B cell (primary cell): ENCODE measurements around the gene SASH1. TPM values are rescaled to one million over a fixed set of nuclear protein-coding genes. Genes with fewer than 3 reads are reported as not detected.

Source experiments
- ATAC-seq: fragments of 200-7000 bp; cut with Tn5 transposase; one replicate; pipeline ENCODE4 v1.10.0; 2021; ENCODE audit warnings: low read depth, mild to moderate bottlenecking, moderate number of reproducible peaks, moderate library complexity
- CTCF ChIA-PET: fragments of 350-600 bp; sonication (Branson Sonifier 250); formaldehyde crosslinking; loops from one replicate; lab custom pipeline; 2021; ENCODE audit warnings: antibody characterized with exemption, inconsistent platforms; lab: Charles Lee
- POLR2A ChIA-PET: fragments of 350-600 bp; sonication (Branson Sonifier 250); formaldehyde crosslinking; loops from one replicate; lab custom pipeline; 2021; ENCODE audit warnings: antibody characterized with exemption; lab: Charles Lee
- DNase-seq: peaks from one replicate; pipeline ENCODE4 v3.0.0; 2013
- H2AFZ ChIP-seq: 2 replicates; pipeline ENCODE4 v1.6.1; 2012; ENCODE audit warnings: mild to moderate bottlenecking, low read depth, low read length; ENCODE audit not compliant: insufficient read depth, poor library complexity, severe bottlenecking
- H3K27ac ChIP-seq, 2 donors: 1 replicate in 1 of 2; 2 replicates in 1 of 2; pipeline ENCODE4 v1.5.1; 2012 to 2013; ENCODE audit warnings: low read length in 2 of 2, mild to moderate bottlenecking in 2 of 2, moderate library complexity in 1 of 2
- H3K27me3 ChIP-seq, 4 experiments: fragments of 200-600 bp in 1 of 4; sonication (generic) in 1 of 4; replicated peaks in 1 of 4; 1 replicate in 2 of 4; 2 replicates in 2 of 4; pipeline versions ENCODE4 v1.6.1 to v1.7.0; 2013 to 2016; ENCODE audit warnings: low read length in 3 of 4, mild to moderate bottlenecking in 2 of 4, mixed read lengths in 1 of 4, moderate library complexity in 1 of 4; ENCODE audit not compliant: insufficient read depth in 4 of 4, control insufficient read depth in 3 of 4; ENCODE audit errors: control extremely low read depth in 1 of 4
- H3K36me3 ChIP-seq, 2 experiments: replicated peaks in 1 of 2; 1 replicate in 1 of 2; 2 replicates in 1 of 2; pipeline versions ENCODE4 v1.6.1 to v1.7.1; 2013; ENCODE audit warnings: low read length in 1 of 2; ENCODE audit not compliant: insufficient read depth in 2 of 2, control insufficient read depth in 1 of 2; ENCODE audit errors: control extremely low read depth in 1 of 2, extremely low read depth in 1 of 2
- H3K4me1 ChIP-seq, 2 donors: fragments of 200-600 bp in 1 of 2; sonication (generic) in 1 of 2; 1 replicate in 1 of 2; 2 replicates in 1 of 2; pipeline versions ENCODE4 v1.5.1 to v1.6.1; 2013 to 2017; ENCODE audit warnings: low read length in 2 of 2; ENCODE audit not compliant: control insufficient read depth in 2 of 2, insufficient read depth in 2 of 2
- H3K4me2 ChIP-seq: replicated peaks from 2 replicates; pipeline ENCODE3; 2012; ENCODE audit warnings: mild to moderate bottlenecking, low read depth, low read length; ENCODE audit not compliant: poor library complexity, severe bottlenecking
- H3K4me3 ChIP-seq, 5 experiments: fragments of 200-600 bp in 1 of 5; sonication (generic) in 1 of 5; 1 replicate in 3 of 5; 2 replicates in 2 of 5; pipeline versions ENCODE4 v1.5.1 to v1.7.0; 2011 to 2016; ENCODE audit warnings: low read length in 4 of 5, mild to moderate bottlenecking in 4 of 5, low read depth in 2 of 5, control low read depth in 1 of 5, moderate library complexity in 1 of 5; ENCODE audit not compliant: insufficient read depth in 1 of 5; ENCODE audit errors: control extremely low read depth in 1 of 5, extremely low read depth in 1 of 5
- H3K79me2 ChIP-seq: fragments of 200-600 bp; sonication (generic); one replicate; pipeline ENCODE4 v1.6.0; 2016; ENCODE audit warnings: low read length; ENCODE audit not compliant: control insufficient read depth, insufficient read depth
- H3K9ac ChIP-seq: fragments of 200-600 bp; sonication (generic); 2 replicates; pipeline ENCODE4 v1.6.1; 2017; ENCODE audit warnings: mild to moderate bottlenecking, low read length, moderate library complexity
- H3K9me3 ChIP-seq, 3 donors: one replicate each; pipeline versions ENCODE4 v1.6.1 to v1.7.1; 2013; ENCODE audit warnings: low read length in 2 of 3; ENCODE audit not compliant: control insufficient read depth in 2 of 3, insufficient read depth in 1 of 3; ENCODE audit errors: control extremely low read depth in 1 of 3
- H4K20me1 ChIP-seq: 2 replicates; pipeline ENCODE4 v1.6.0; 2012; ENCODE audit warnings: mild to moderate bottlenecking, low read length; ENCODE audit not compliant: insufficient read depth, control insufficient read depth, poor library complexity, severe bottlenecking
- H3K27ac Mint-ChIP-seq: one replicate; pipeline ENCODE4 v1.8.0; 2021; ENCODE audit warnings: mixed read lengths
- H3K27me3 Mint-ChIP-seq: one replicate; pipeline ENCODE4 v1.8.0; 2021; ENCODE audit warnings: mixed read lengths
- H3K4me1 Mint-ChIP-seq: one replicate; pipeline ENCODE4 v1.8.0; 2021; ENCODE audit warnings: mixed read lengths
- H3K4me3 Mint-ChIP-seq: one replicate; pipeline ENCODE4 v1.8.0; 2021; ENCODE audit warnings: mixed read lengths
- H3K9me3 Mint-ChIP-seq: one replicate; pipeline ENCODE4 v1.8.0; 2022; ENCODE audit warnings: mixed read lengths; ENCODE audit not compliant: insufficient read depth
- EZH2 ChIP-seq: IDR thresholded peaks from 2 replicates; pipeline ENCODE4 v1.6.1; 2012; ENCODE audit warnings: borderline replicate concordance, low read depth, mild to moderate bottlenecking, moderate library complexity, low read length; ENCODE audit not compliant: insufficient read depth, poor library complexity, severe bottlenecking
- WGBS: methylation state at CpG from one replicate; pipeline ENCODE4 v1.1.5; 2013; ENCODE audit warnings: missing lambda C conversion rate; ENCODE audit not compliant: insufficient coverage; 5-methylcytosine and 5-hydroxymethylcytosine counted together
- intact Hi-C: fragments of 100-400 bp; cut with micrococcal nuclease; formaldehyde crosslinking; loops from one replicate; pipeline ENCODE4 v1.10.0; 2022
- polyA plus RNA-seq: library from polyadenylated mRNA; depleted of rRNA; stranded (reverse); fragments of >200 nt; gene quantifications from 2 replicates; pipeline ENCODE4 v1.2.3, GENCODE V29; 2012
- small RNA-seq: library from RNA; depleted of rRNA; stranded (forward); fragments of <200 nt; gene quantifications from one replicate; pipeline ENCODE3, GENCODE V24; 2012; ENCODE audit warnings: low replicate concordance, low read depth; ENCODE audit not compliant: insufficient read length
- total RNA-seq, 2 donors: library from RNA; stranded (reverse); fragments of 120-200 nt in 1 of 2; gene quantifications; 1 replicate in 1 of 2; 2 replicates in 1 of 2; pipeline versions ENCODE4 v1.2.3 to v1.2.4, GENCODE V29; 2013 to 2022
- TF ChIP-seq, protein P1 (sequence below): fragments of 200-600 bp; IDR thresholded peaks from one replicate; pipeline ENCODE4 v1.8.0; 2022; ENCODE audit warnings: antibody characterized with exemption, mild to moderate bottlenecking

Gene SASH1
- total and polyA plus RNA-seq, 2 donors (not counting 1 experiment from before 2014, with no cell fraction given), result 0.01 to 0.07 TPM

DNA sequence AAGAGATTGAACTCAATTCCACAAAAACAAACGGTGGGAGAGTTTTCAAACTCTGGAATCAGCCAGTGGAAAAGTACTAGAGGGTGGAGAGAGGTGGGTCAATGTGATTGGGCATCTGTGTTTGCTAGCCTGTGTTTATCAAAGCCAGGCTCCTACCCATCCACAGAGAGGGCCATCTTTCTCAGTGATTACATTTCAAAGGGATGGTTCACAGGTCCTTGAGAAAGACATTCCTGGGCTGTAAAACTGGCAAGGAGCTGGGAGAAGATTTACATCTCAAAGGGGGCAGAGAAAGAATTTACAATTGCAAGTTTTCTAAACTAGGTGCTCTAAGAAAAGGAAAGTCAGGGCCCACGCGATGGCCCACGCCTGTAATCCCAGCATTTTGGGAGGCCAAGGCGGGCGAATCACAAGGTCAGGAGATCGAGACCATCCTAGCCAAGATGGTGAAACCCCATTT is 257.4 kb downstream of the SASH1 start:
- ATAC-seq, result no peak
- ChIA-PET CTCF (no interaction called here), POLR2A (interaction anchor here (0.7 kb wide), 1 partner anchor 102 kb away, joined by 4 read pairs; no protein-coding TSS in a partner anchor)
- Histone ChIP-seq H3K4me2 (no peak overlapping the region), H3K4me3 (no peak overlapping the region), H3K36me3 (no peaks in the 10 kb centered on the region), H3K27me3 (no peaks in the 10 kb centered on the region), H3K79me2 (no peaks in the 10 kb centered on the region), H2AFZ (no peak overlapping the region), H3K9me3 (peaks cover 0 to 4% (median 2%) of the 10 kb centered on the region in 3 donors), H3K9ac (no peak overlapping the region), H3K4me1 (no peaks in the 10 kb centered on the region), H3K27ac (no peak overlapping the region), H4K20me1 (no peaks in the 10 kb centered on the region)
- peaks cover 12% of the 10 kb centered on the region for H3K9me3 Mint-ChIP-seq
- no peak overlapping the region for H3K27ac Mint-ChIP-seq
- DNase-seq, result no peak
- H3K4me1 Mint-ChIP-seq, result no peaks in the 10 kb centered on the region
- 89% methylated on average over 7 of the region's 7 CpGs for WGBS
- no peaks in the 10 kb centered on the region for H3K27me3 Mint-ChIP-seq
- intact Hi-C loops, result no loop called here
- no peak overlapping the region for H3K4me3 Mint-ChIP-seq
- no peak for TF ChIP-seq EZH2
- TF ChIP-seq, protein P1, sequence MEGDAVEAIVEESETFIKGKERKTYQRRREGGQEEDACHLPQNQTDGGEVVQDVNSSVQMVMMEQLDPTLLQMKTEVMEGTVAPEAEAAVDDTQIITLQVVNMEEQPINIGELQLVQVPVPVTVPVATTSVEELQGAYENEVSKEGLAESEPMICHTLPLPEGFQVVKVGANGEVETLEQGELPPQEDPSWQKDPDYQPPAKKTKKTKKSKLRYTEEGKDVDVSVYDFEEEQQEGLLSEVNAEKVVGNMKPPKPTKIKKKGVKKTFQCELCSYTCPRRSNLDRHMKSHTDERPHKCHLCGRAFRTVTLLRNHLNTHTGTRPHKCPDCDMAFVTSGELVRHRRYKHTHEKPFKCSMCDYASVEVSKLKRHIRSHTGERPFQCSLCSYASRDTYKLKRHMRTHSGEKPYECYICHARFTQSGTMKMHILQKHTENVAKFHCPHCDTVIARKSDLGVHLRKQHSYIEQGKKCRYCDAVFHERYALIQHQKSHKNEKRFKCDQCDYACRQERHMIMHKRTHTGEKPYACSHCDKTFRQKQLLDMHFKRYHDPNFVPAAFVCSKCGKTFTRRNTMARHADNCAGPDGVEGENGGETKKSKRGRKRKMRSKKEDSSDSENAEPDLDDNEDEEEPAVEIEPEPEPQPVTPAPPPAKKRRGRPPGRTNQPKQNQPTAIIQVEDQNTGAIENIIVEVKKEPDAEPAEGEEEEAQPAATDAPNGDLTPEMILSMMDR, result no peak

Small RNA genes within 50 kb of the gene (small RNA-seq; reads per million reads assigned to genes)
- gene SNRPEP6, result not detected
